GM21381 (cell line): ENCODE results near the gene NDRG3.
"Not testable (repeated sequence)": the region's sequence is repeated elsewhere in the genome, so short reads cannot be mapped to it uniquely, and the experiment has no call there.

Source experiments
- ATAC-seq: cut with Tn5 transposase; IDR thresholded peaks from one replicate; pipeline ENCODE4 v1.9.1; 2021; ENCODE audit warnings: mild to moderate bottlenecking, moderate library complexity; ENCODE audit not compliant: unreplicated experiment

NDRG3 gene

GRCh38 chr20:36700438-36700837 is 45.5 kb downstream of the NDRG3 start:
- ATAC-seq = no peak

GRCh38 chr20:36695467-36695866 is 50.4 kb downstream of the NDRG3 start:
- not testable (repeated sequence) for ATAC-seq

GRCh38 chr20:36688630-36689029 is 57.3 kb downstream of the NDRG3 start:
- ATAC-seq = no peak

GRCh38 chr20:36687850-36688249 is 58.0 kb downstream of the NDRG3 start:
- no peak for ATAC-seq

DNA sequence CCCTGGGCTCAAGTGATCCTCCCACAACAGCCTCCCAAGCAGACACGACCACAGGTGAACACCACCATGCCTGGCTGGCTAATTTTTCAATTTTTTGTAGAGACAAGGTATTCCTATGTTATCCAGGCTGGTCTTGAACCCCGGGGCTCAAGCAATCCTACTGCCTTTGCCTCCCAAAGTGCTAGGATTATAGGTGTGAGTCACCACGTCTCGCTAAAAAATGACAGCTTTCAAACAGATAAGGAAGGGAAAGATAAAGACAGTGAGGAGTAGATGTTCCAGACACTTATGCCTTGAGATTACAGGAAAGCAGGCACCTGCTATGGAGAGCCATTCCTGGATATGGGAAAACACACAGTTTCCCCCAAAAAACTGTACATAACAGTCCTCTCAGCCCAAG is 58.9 kb downstream of the NDRG3 start:
- ATAC-seq = no peak

DNA sequence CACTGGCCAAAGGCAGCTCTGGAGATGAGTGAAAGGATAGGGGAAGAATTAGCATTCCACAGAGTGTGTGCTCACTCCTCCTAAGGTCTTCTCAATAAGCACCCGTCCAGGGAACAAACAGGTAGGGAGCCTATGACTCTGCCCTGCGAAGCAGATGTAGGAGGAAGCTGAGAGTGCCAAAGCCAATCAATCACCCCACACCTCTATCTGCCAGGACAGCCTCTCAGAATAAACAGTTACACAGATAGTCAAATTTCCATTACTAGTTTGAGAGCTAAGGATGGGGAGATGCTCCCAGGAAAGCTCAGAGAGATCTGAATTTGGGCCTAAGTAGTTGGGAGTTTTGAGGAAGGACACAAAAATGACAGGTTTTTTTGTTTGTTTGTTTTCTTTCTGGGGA is 59.4 kb downstream of the NDRG3 start:
- ATAC-seq = no peak

DNA sequence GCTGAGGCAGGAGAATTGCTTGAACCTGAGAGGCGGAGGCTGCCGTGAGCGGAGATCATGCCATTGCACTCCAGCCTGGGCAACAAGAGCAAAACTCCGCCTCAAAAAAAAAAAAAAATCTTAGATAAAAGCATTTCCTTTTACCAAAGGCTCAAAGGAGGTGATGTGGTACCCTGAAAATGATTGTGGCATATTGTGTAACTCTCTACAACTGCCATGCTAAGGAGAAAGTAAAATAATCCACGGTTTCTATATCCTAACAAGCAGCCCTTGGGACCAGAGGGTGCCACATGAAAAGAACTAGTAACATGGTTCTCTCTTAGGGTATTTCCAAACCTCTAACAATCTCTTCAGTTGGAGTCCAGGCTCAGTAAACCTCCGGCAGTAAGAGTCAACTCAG is 61.1 kb downstream of the NDRG3 start:
- no peak for ATAC-seq

DNA sequence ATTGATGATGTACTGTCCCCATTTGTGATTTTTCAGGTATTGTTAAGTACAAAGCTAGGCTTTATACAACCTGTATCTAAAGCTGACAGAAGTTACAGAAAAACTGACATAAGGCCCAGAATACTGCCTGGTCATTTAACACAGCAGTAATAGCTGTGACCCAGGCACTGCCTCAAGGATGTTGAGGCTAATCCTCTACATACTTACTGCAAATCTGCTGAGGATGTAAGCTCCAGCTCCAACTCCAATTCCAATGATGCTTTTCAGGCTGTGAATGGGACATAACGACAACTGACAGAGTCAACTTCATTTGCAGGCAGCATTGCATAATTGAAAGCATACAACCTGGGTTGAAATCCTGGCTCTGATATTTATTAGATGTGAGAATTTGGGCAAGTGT is 63.6 kb downstream of the NDRG3 start:
- no peak for ATAC-seq

DNA sequence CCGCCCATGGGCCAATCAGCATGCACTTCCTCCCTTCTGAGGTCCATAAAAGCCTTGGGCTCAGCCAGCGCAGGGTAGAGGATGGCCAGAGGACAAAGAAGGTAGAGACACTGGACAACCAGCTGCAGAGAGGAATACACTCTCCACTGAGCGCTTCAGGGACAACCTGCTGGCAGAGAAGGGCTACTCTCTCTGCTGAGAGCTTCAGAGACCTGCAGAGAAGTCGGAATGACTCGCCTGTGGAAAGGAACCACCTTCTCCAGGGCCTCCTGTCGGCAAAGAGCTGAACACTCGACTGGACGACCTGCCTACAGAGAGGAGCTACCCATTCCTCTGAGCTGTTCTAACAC is 68.5 kb downstream of the NDRG3 start:
- no peak for ATAC-seq

DNA sequence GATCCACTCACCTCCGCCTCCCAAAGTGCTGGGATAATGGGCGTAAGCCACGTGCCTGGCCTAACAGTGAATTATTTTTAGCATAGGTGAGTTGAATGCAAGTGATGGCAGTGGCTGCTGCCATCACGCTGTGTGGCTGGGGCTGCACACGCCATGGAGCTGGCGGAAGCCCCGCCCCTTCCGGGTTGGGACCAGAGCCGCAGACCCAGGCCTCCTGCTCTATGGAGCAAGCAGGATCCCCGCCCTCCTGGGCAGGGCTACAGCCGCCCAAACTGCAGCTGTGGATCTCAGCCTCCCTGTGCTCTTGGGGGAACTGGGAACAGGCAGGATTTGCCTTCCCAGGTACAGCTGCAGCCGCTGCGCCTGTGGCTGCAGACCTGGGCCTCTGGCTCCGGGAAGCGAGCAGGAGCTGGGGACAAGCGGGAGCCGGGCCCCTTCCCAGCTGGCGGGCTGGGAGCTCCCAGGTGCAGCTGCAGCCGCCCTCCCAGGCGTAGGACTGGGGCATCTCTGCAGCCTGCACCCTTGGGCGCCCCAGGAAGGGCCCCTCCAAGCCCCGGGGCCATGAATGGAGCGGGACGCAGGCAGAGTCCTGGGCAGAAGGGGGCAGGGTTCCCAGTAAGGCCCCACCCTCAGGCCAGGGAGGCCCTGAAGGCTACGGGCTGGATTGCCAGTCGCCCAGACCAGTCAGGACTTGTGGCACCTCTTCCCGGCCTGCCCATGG is 69.0 kb downstream of the NDRG3 start:
- no peak for ATAC-seq

- ATAC-seq = not testable (repeated sequence)
These were observed 70.3 kb downstream of the NDRG3 start for GRCh38 chr20:36675545-36675944.

DNA sequence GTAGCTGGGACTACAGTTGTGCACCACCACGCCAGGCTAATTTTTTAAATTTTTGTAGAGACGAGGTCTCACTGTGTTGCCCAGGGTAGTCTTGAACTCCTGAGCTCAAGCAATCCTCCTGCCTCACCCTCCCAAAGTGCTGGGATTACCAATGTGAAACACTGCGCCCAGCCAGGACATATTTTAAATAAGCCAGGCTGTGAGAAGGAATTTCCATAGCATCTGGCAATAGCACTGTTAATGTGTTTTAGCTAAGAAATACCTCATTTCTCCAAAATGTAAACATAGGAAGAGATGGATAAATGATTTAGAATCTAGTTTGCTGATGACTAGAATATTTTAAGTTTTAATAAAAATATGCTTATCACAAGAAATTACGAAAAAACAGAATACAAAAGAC is 72.9 kb downstream of the NDRG3 start:
- no peak for ATAC-seq

DNA sequence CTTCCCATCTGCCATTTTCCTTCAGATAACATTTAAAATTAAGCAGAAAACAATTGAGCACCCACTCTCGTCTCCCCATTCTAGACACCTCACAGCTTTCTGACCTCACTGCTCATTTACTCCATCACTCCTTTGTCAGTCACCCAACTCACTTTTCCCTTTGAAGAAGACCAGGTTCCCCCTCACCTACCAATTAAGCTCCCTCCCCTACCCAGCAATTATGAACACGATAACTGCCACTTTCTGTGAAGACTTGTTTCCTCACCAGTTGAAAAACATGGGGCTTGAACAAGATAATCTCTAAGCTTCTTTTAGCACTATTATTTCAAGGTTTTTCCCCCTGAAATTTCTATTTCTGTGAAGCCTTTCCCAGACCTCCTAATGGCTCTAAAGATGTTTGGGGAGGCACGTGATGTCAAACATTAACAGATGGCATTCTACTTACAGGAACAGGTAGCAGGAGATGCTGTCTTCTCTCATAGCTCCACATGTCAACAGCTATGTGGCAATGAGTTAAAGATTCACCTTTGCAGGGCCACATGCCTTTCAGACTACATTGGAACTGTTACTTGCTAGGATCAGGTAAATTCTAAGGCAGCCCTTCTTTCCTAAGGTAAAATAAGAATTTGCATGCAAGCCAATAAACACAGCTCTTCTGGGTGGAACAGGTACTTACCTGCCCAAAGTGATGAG is 75.1 kb downstream of the NDRG3 start:
- ATAC-seq = no peak

DNA sequence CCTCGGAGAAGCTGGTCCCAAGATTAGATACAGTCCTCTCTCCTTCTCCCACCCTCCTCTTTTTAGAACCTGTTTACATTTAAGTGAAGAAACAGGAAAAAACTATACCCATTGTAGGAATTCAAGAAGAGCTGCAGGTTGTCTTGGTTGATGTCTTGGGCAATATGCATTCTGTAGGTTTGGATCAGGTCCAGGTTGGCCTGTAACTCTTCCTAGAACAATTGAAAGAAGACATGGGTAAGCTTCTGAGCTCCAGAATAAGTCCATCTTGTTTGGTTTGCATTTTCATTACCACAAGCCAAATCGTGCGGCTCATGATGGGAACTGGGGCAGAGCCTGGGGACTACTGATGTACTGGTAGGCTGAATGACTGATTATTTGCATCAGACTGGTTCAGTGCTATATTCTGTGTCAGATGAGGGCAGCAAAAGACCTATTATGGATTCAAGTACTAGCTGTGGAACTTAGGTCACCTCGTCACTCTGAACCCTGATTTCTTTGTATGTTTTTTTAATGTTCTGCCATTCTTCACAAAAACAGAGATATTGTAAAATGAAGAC is 79.6 kb downstream of the NDRG3 start:
- no peak for ATAC-seq

DNA sequence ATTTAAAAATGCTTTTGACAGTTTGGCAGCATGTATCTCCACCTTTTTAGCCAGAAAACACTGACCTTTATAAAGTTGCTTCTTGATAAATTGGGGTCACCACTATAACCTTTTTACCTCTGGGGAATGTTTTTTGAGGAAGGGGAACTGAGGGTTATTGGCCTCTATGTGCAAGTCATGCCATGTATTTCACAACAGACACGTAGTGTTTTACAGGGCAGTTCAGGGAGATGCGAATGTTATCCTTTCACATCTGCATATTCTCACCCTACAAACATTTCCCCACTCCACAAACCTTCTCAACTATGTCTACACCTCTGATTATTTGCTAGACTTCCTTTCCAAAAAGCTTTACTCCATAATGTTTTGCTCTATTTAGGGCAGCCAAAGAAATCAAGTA is 82.9 kb downstream of the NDRG3 start:
- no peak for ATAC-seq

DNA sequence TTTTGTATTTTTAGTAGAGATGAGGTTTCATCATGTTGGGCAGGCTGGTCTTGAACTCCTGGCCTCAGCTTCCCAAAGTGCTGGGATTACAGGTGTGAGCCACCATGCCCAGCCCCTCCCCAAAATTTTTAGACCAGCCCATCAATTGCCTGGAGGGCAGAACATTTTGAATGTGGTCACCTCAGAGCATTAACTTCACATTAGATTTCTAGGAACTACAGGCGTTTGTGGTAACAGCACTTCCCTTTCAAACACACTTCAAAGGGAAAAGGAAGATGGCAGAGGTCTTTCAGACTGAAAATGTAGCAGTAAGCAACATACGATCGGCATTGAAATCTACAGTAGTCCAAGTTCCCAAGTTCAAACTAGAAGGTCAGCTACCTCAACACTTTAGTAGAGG is 87.6 kb downstream of the NDRG3 start:
- no peak for ATAC-seq

DNA sequence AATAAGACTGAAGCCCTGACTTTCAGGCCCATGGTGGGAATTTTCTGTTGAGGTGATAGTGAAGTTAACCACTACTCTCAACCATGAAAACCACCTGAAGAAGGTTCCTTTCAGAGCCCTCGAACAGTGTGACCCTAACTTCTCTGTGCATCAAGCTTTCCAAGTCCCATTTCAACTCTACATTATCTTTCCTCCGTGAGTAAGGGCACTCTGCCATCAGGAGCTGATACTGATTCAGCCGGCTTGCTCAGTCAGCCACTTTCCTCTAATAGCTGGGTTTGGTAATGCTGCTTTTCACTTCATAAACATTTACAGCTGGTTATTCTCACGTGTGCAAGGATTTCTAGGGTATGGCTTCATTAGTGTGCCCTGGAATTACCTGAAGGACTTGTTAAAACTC is 89.2 kb downstream of the NDRG3 start:
- ATAC-seq = no peak

- no peak for ATAC-seq
These were observed 90.9 kb downstream of the NDRG3 start for GRCh38 chr20:36655004-36655403.

DNA sequence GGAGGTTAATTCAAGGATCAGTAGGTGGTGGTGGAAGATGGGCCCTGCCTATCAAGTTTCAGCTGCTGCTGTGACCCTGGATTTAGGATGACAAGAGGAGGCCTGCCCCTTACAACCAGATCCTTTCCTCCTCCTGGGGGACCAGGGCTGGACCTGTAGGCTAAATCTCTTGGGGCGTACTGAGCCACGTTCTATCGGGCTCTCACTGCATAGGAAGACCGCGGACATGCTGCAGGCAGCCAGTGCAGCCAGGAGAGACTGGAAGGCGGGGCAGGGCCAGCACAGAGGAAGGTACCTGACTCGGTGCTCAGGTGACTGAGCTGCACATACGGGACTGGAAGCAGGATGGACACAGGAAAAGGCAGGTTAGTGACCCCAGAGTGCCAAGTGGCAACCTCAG is 91.4 kb downstream of the NDRG3 start:
- no peak for ATAC-seq

GRCh38 chr20:36653456-36653855 is 92.4 kb downstream of the NDRG3 start:
- ATAC-seq = no peak

GRCh38 chr20:36647196-36648121 is 98.4 kb downstream of the NDRG3 start:
- ATAC-seq = no peak
